Hindlimb muscle (tissue), 1 donor: ENCODE results near the gene MLST8. TPM values are rescaled to one million over a fixed set of nuclear protein-coding genes. Genes with fewer than 3 reads are reported as not detected.

Source experiments
- DNase-seq: peaks from one replicate; pipeline ENCODE4 v3.0.0-alpha.2; 2013
- polyA plus RNA-seq: library from polyadenylated mRNA; unstranded; fragments of 120-200 nt; gene quantifications from one replicate; pipeline ENCODE4 v1.2.1, GENCODE V29; 2013; ENCODE audit not compliant: insufficient read length

Gene MLST8
- polyA plus RNA-seq, 1 donor = 41.0 TPM

- DNase-seq = no peak
Measured at GRCh38 chr16:2173916-2174315, 31.3 kb upstream of the MLST8 start.

GRCh38 chr16:2174396-2175131, 30.7 kb upstream of the MLST8 start:
- DNase-seq = no peak

GRCh38 chr16:2175454-2175853, 29.8 kb upstream of the MLST8 start:
- no peak for DNase-seq

GRCh38 chr16:2176047-2176446, 29.2 kb upstream of the MLST8 start:
- DNase-seq = no peak

GRCh38 chr16:2177101-2177500, 28.2 kb upstream of the MLST8 start:
- DNase-seq = no peak

- no peak for DNase-seq
Measured at GRCh38 chr16:2177561-2177960, 27.7 kb upstream of the MLST8 start.

GRCh38 chr16:2178321-2179106, 26.7 kb upstream of the MLST8 start:
- no peak for DNase-seq

- no peak for DNase-seq
Measured at GRCh38 chr16:2179107-2179501, 26.1 kb upstream of the MLST8 start.

GRCh38 chr16:2179576-2179975, 25.7 kb upstream of the MLST8 start:
- no peak for DNase-seq

- no peak for DNase-seq
Measured at GRCh38 chr16:2180461-2180860, 24.8 kb upstream of the MLST8 start.

- DNase-seq = no peak
Measured at GRCh38 chr16:2180962-2181923, 24.0 kb upstream of the MLST8 start.

GRCh38 chr16:2181952-2182351, 23.3 kb upstream of the MLST8 start:
- DNase-seq = no peak

- DNase-seq = no peak
Measured at GRCh38 chr16:2183671-2184070, 21.6 kb upstream of the MLST8 start.

- DNase-seq = no peak
Measured at GRCh38 chr16:2184346-2184745, 20.9 kb upstream of the MLST8 start.

- no peak for DNase-seq
Measured at GRCh38 chr16:2184962-2185361, 20.3 kb upstream of the MLST8 start.

GRCh38 chr16:2186064-2186463, 19.2 kb upstream of the MLST8 start:
- DNase-seq = no peak

GRCh38 chr16:2186505-2186904, 18.7 kb upstream of the MLST8 start:
- DNase-seq = no peak

- no peak for DNase-seq
Measured at GRCh38 chr16:2187212-2187611, 18.0 kb upstream of the MLST8 start.

GRCh38 chr16:2188395-2188794, 16.9 kb upstream of the MLST8 start:
- no peak for DNase-seq

GRCh38 chr16:2189252-2189893, 15.9 kb upstream of the MLST8 start:
- no peak for DNase-seq

- DNase-seq = no peak
Measured at GRCh38 chr16:2190002-2190658, 15.1 kb upstream of the MLST8 start.
